HL-60 (cell line): ENCODE data around the gene SH2D3C.

Experiments used
- DNase-seq, 2 experiments: peaks; one replicate each; pipeline ENCODE4 v3.0.0-alpha.2; 2010 to 2020; ENCODE audit warnings: low read depth in 1 of 2, low spot score in 1 of 2
- H3K27ac ChIP-seq: fragments of 250-450 bp; sonication (Bioruptor Pico); replicated peaks from 2 replicates; pipeline ENCODE4 v1.5.1; 2020; ENCODE audit warnings: mild to moderate bottlenecking, moderate library complexity
- H3K27me3 ChIP-seq: fragments of 250-450 bp; sonication (Bioruptor Pico); 2 replicates; pipeline ENCODE4 v1.5.1; 2021; ENCODE audit warnings: mild to moderate bottlenecking, moderate library complexity; ENCODE audit not compliant: insufficient read depth, poor library complexity, severe bottlenecking
- H3K4me3 ChIP-seq: replicated peaks from 2 replicates; pipeline ENCODE4 v1.5.1; 2011; ENCODE audit warnings: mild to moderate bottlenecking, control low read depth, low read length; ENCODE audit not compliant: insufficient read depth
- GABPA ChIP-seq: IDR thresholded peaks from 2 replicates; pipeline ENCODE4 v1.6.1; 2012; ENCODE audit warnings: low read depth
- POLR2AphosphoS5 ChIP-seq: IDR thresholded peaks from 2 replicates; pipeline ENCODE4 v1.6.1; 2012; ENCODE audit warnings: low read depth
- SPI1 ChIP-seq: IDR thresholded peaks from 2 replicates; pipeline ENCODE4 v1.6.1; 2012; ENCODE audit warnings: low read depth, mild to moderate bottlenecking, borderline replicate concordance
- TF ChIP-seq, protein P1 (sequence below): IDR thresholded peaks from one replicate; pipeline ENCODE4 v1.5.1; 2011; ENCODE audit warnings: low read length, control low read depth, inconsistent platforms; ENCODE audit not compliant: insufficient read depth
- TF ChIP-seq, protein P2 (sequence below): IDR thresholded peaks from 2 replicates; pipeline ENCODE4 v1.6.1; 2012; ENCODE audit warnings: low read depth; ENCODE audit not compliant: insufficient replicate concordance

Gene SH2D3C

DNA sequence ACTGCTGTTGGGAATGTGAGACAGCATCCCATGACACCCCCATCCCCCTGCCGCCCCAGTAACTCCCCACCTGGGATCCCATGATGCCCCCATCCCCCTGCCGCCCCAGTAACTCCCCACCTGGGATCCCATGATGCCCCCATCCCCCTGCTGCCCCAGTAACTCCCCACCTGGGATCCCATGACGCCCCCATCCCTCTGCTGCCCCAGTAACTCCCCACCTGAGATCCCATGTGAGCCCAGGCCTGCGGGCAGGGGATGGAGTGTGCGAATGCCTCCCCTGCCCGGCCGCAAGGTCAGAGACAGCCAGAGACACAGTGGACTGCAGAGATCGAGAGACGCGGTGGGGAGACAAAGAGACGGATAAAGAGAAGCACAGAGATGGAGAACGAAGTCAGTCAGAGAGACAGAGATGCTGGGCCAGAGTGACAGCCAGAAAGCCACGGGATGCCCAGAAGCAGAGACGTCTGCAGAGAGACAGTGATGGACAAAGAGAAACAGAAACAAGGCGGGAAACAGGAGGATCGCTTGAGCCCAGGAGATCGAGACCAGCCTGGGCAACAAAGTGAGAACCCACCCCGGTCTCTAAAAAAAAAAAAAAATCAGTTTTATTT is 992 bp downstream of the SH2D3C start:
- Histone ChIP-seq H3K27ac (no peak overlapping the region; the same call in 1 of the 2 replicates), H3K4me3 (peak overlapping the region; percentile 80), H3K27me3 (no peaks in the 10 kb centered on the region)
- TF ChIP-seq, protein P1, sequence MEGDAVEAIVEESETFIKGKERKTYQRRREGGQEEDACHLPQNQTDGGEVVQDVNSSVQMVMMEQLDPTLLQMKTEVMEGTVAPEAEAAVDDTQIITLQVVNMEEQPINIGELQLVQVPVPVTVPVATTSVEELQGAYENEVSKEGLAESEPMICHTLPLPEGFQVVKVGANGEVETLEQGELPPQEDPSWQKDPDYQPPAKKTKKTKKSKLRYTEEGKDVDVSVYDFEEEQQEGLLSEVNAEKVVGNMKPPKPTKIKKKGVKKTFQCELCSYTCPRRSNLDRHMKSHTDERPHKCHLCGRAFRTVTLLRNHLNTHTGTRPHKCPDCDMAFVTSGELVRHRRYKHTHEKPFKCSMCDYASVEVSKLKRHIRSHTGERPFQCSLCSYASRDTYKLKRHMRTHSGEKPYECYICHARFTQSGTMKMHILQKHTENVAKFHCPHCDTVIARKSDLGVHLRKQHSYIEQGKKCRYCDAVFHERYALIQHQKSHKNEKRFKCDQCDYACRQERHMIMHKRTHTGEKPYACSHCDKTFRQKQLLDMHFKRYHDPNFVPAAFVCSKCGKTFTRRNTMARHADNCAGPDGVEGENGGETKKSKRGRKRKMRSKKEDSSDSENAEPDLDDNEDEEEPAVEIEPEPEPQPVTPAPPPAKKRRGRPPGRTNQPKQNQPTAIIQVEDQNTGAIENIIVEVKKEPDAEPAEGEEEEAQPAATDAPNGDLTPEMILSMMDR: no peak
- TF ChIP-seq POLR2AphosphoS5 (no peak), SPI1 (no peak), GABPA (no peak)
- TF ChIP-seq, protein P2, sequence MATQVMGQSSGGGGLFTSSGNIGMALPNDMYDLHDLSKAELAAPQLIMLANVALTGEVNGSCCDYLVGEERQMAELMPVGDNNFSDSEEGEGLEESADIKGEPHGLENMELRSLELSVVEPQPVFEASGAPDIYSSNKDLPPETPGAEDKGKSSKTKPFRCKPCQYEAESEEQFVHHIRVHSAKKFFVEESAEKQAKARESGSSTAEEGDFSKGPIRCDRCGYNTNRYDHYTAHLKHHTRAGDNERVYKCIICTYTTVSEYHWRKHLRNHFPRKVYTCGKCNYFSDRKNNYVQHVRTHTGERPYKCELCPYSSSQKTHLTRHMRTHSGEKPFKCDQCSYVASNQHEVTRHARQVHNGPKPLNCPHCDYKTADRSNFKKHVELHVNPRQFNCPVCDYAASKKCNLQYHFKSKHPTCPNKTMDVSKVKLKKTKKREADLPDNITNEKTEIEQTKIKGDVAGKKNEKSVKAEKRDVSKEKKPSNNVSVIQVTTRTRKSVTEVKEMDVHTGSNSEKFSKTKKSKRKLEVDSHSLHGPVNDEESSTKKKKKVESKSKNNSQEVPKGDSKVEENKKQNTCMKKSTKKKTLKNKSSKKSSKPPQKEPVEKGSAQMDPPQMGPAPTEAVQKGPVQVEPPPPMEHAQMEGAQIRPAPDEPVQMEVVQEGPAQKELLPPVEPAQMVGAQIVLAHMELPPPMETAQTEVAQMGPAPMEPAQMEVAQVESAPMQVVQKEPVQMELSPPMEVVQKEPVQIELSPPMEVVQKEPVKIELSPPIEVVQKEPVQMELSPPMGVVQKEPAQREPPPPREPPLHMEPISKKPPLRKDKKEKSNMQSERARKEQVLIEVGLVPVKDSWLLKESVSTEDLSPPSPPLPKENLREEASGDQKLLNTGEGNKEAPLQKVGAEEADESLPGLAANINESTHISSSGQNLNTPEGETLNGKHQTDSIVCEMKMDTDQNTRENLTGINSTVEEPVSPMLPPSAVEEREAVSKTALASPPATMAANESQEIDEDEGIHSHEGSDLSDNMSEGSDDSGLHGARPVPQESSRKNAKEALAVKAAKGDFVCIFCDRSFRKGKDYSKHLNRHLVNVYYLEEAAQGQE: no peak
- no peak for DNase-seq

DNA sequence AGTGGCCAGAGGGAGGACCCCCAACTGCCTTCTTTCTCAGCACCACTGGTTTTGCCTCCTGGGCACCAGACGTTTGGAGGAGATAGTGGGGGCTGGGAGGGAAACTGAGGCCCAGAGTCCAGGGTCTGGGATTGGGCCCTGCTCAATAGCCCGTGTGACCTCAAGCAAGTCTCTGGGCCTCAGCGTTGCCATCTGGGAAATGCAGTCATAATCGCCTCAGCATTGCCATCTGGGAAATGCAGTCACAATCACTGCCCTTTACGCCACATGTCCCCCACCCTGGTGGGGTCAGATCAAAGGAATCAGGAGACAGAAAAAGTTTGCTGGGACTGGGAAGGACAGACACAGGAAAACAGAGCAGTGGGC is 1.6 kb downstream of the SH2D3C start:
- Histone ChIP-seq H3K27me3 (no peaks in the 10 kb centered on the region), H3K27ac (peak overlapping the region; percentile 73), H3K4me3 (peak overlapping the region; percentile 80)
- TF ChIP-seq SPI1 (no peak), POLR2AphosphoS5 (no peak), GABPA (no peak)
- DNase-seq: no peak

DNA sequence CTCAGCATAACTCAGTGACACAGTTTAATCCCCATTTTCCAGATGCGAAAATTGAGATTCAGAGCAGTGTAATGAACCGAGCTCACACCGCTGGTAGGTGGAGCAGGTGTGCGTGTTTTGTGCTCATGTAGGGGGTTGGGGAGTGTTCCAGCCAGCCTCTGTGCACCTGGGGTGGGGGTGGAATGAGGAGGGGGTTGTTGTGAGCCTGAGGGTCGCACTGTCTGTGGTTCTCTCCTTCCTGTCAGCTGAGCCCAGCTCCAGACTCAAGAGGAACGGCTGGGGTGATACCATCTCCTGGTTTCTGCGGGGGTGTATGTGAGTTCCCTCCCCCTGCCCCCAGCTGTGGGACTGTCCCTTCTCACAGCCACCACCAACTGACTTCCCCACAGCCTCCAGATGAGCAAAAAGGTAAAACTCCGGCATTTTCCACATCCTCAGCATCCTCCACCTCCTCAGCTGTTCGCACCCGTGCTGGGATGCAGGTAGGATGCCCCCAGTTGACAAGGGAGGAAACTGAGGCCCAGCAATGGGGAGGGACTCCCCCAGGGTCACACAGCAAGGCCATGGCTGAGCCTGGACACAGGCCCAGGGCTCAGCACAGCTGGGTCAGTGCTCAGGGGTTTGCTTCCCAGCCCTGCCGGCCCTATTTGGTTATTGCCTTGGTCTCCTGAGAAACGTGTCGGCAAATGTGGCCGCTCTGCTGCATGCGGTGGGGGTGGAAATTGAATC is 2.1 kb downstream of the SH2D3C start:
- H3K27ac ChIP-seq: peak overlapping the region; percentile 73
- peak; percentile 68 for TF ChIP-seq POLR2AphosphoS5
- peak; percentile 83 for TF ChIP-seq SPI1
- TF ChIP-seq, protein P1: no peak
- DNase-seq: peak; percentile 91 to 93
- H3K27me3 ChIP-seq: no peaks in the 10 kb centered on the region
- peak overlapping the region; percentile 80 for H3K4me3 ChIP-seq

DNA sequence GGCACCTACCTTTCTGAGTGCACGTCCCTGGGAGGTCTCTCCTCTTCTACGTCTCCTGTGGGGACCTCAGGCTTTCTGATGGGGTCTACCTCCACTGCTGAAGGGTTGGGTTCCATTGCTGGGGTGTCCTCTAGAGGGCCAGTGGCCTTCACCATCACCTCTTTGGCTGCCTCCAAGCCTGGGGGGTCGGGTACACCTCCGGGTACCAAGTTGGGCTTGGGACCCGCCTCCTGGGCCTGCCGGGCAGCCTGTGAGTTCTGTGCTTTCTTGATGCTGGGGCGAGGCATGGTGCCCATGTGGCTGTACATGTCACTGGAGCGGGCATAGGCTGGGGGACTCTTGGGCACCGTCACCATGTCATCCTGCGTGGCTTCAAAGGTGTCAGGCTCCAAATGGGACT is 4.5 kb downstream of the SH2D3C start:
- DNase-seq: no peak
- TF ChIP-seq SPI1: no peak
- TF ChIP-seq, protein P2: no peak
- TF ChIP-seq, protein P1: no peak
- TF ChIP-seq POLR2AphosphoS5: no peak
- no peak for TF ChIP-seq GABPA
- H3K27ac ChIP-seq: no peak overlapping the region
- no peak overlapping the region for H3K4me3 ChIP-seq
- no peaks in the 10 kb centered on the region for H3K27me3 ChIP-seq
